ENCODE measurements around the gene SYT15. TPM values are rescaled to one million over a fixed set of nuclear protein-coding genes. Genes with fewer than 3 reads are reported as not detected.

Gene SYT15
- total RNA-seq, 4 donors from 2014 or later: 0.31 to 2.7 (median 1.0) TPM

GRCh38 chr10:46536781-46537180 lies 42.1 kb upstream of the SYT15 start:
- H3K9me3 ChIP-seq: no peaks in the 10 kb centered on the region
- no peak overlapping the region for H3K27ac ChIP-seq
- TF ChIP-seq POLR2A (IDR thresholded peaks at IDR 0.05): no peak
- TF ChIP-seq CTCF (IDR thresholded peaks at IDR 0.05): no peak
- peaks cover 0 to 40% (median 0%) of the 10 kb centered on the region in 4 donors for H3K27me3 ChIP-seq
- no peaks in the 10 kb centered on the region for H3K36me3 ChIP-seq
- intact Hi-C loops (cut with DNase I): no loop called here
- no peak for DNase-seq
- WGBS, 2 donors: 78 to 84% methylated on average over 5 of the region's 5 CpGs
- peaks cover 10 to 13% (median 10%) of the 10 kb centered on the region in 3 donors for H3K4me1 ChIP-seq
- no peak overlapping the region for H3K4me3 ChIP-seq

- no peak for DNase-seq
- H3K27ac ChIP-seq: no peak overlapping the region
These were observed 41.6 kb upstream of the SYT15 start for GRCh38 chr10:46537309-46537708.

GRCh38 chr10:46538155-46538554 lies 40.8 kb upstream of the SYT15 start:
- H3K27ac ChIP-seq: no peak overlapping the region
- no peaks in the 10 kb centered on the region for H3K9me3 ChIP-seq
- no peak for TF ChIP-seq POLR2A (IDR thresholded peaks at IDR 0.05)
- TF ChIP-seq CTCF (IDR thresholded peaks at IDR 0.05): no peak
- no peak for DNase-seq
- H3K4me3 ChIP-seq: no peak overlapping the region
- intact Hi-C loops (cut with DNase I): no loop called here
- 88 to 91% methylated on average over 5 of the region's 5 CpGs for WGBS, 2 donors
- H3K27me3 ChIP-seq: peaks cover 0 to 40% (median 0%) of the 10 kb centered on the region in 4 donors
- no peaks in the 10 kb centered on the region for H3K36me3 ChIP-seq
- H3K4me1 ChIP-seq: peaks cover 13 to 25% (median 15%) of the 10 kb centered on the region in 3 donors

More at GRCh38 chr10:46537309-46537708, 41.6 kb upstream of the SYT15 start:
- Histone ChIP-seq H3K36me3 (no peaks in the 10 kb centered on the region), H3K4me3 (no peak overlapping the region), H3K4me1 (peaks cover 13 to 18% (median 15%) of the 10 kb centered on the region in 3 donors), H3K27me3 (peaks cover 0 to 40% (median 0%) of the 10 kb centered on the region in 4 donors), H3K9me3 (no peaks in the 10 kb centered on the region)
- intact Hi-C loops (cut with DNase I): no loop called here
- WGBS, 2 donors: 74 to 78% methylated on average over 5 of the region's 5 CpGs
- no peak for TF ChIP-seq POLR2A (IDR thresholded peaks at IDR 0.05)
- no peak for TF ChIP-seq CTCF (IDR thresholded peaks at IDR 0.05)

GRCh38 chr10:46538717-46539426 lies 40.1 kb upstream of the SYT15 start:
- H3K27ac ChIP-seq: no peak overlapping the region
- H3K36me3 ChIP-seq: no peaks in the 10 kb centered on the region
- H3K27me3 ChIP-seq: peaks cover 0 to 40% (median 0%) of the 10 kb centered on the region in 4 donors
- H3K4me1 ChIP-seq: peaks cover 13 to 32% (median 15%) of the 10 kb centered on the region in 3 donors
- WGBS, 2 donors: 77% methylated on average over 3 of the region's 3 CpGs
- no peak overlapping the region for H3K4me3 ChIP-seq
- TF ChIP-seq CTCF (IDR thresholded peaks at IDR 0.05) (no peak), POLR2A (IDR thresholded peaks at IDR 0.05) (no peak)
- intact Hi-C loops (cut with DNase I): no loop called here
- no peaks in the 10 kb centered on the region for H3K9me3 ChIP-seq
- no peak for DNase-seq

- peaks cover 0 to 40% (median 0%) of the 10 kb centered on the region in 4 donors for H3K27me3 ChIP-seq
- peaks cover 15 to 41% (median 16%) of the 10 kb centered on the region in 3 donors for H3K4me1 ChIP-seq
- no peaks in the 10 kb centered on the region for H3K36me3 ChIP-seq
- H3K27ac ChIP-seq: no peak overlapping the region
- DNase-seq: no peak
- 70 to 77% methylated on average over 14 of the region's 14 CpGs for WGBS, 2 donors
- no peak for TF ChIP-seq CTCF (IDR thresholded peaks at IDR 0.05)
- no peak for TF ChIP-seq POLR2A (IDR thresholded peaks at IDR 0.05)
- no peaks in the 10 kb centered on the region for H3K9me3 ChIP-seq
- intact Hi-C loops (cut with DNase I): no loop called here
- no peak overlapping the region for H3K4me3 ChIP-seq
These were observed 39.1 kb upstream of the SYT15 start for GRCh38 chr10:46539596-46540411.
